ENCODE data around the gene SF3A2.
"Not testable (repeated sequence)": the region's sequence is repeated elsewhere in the genome, so short reads cannot be mapped to it uniquely, and the experiment has no call there.

SF3A2 gene

DNA sequence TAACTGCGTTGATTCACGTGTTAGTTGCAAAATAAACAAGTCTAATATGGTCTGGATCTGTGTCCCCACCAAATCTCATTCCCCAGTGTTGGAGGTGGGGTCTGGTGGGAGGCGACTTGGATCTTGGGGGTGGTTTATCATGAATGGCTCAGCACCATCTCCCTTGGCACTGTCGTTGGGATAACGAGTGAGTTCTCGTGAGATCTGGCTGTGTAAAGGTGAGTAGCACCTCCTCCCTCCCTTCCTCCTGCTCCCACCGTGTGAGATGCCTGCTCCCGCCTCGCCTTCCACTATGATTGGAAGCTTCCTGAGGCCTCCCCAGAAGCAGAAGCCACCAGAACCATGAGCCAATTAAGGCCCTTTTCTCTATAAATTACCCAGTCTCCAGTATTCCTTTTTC lies 40.5 kb downstream of the SF3A2 start:
- DNase-seq (ENCODE audit: low spot score) (no peak), ATAC-seq (ENCODE audit: low read depth) (no peak)
- H3K4me3 ChIP-seq (ENCODE audit: severe bottlenecking): no peak overlapping the region
- TF ChIP-seq, protein P1, sequence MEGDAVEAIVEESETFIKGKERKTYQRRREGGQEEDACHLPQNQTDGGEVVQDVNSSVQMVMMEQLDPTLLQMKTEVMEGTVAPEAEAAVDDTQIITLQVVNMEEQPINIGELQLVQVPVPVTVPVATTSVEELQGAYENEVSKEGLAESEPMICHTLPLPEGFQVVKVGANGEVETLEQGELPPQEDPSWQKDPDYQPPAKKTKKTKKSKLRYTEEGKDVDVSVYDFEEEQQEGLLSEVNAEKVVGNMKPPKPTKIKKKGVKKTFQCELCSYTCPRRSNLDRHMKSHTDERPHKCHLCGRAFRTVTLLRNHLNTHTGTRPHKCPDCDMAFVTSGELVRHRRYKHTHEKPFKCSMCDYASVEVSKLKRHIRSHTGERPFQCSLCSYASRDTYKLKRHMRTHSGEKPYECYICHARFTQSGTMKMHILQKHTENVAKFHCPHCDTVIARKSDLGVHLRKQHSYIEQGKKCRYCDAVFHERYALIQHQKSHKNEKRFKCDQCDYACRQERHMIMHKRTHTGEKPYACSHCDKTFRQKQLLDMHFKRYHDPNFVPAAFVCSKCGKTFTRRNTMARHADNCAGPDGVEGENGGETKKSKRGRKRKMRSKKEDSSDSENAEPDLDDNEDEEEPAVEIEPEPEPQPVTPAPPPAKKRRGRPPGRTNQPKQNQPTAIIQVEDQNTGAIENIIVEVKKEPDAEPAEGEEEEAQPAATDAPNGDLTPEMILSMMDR (IDR thresholded peaks at IDR 0.05; ENCODE audit: poor library complexity, severe bottlenecking): no peak
- no peaks in the 10 kb centered on the region for H3K27me3 ChIP-seq (ENCODE audit: insufficient read depth, poor library complexity, severe bottlenecking)
- no peaks in the 10 kb centered on the region for H3K9me3 ChIP-seq (ENCODE audit: severe bottlenecking)
- no peak overlapping the region for H3K27ac ChIP-seq (ENCODE audit: poor library complexity, severe bottlenecking)
- peaks cover 3% of the 10 kb centered on the region for H3K4me1 ChIP-seq (ENCODE audit: insufficient read depth, poor library complexity, severe bottlenecking)
- peaks cover 21% of the 10 kb centered on the region for H3K36me3 ChIP-seq (ENCODE audit: low read depth)

DNA sequence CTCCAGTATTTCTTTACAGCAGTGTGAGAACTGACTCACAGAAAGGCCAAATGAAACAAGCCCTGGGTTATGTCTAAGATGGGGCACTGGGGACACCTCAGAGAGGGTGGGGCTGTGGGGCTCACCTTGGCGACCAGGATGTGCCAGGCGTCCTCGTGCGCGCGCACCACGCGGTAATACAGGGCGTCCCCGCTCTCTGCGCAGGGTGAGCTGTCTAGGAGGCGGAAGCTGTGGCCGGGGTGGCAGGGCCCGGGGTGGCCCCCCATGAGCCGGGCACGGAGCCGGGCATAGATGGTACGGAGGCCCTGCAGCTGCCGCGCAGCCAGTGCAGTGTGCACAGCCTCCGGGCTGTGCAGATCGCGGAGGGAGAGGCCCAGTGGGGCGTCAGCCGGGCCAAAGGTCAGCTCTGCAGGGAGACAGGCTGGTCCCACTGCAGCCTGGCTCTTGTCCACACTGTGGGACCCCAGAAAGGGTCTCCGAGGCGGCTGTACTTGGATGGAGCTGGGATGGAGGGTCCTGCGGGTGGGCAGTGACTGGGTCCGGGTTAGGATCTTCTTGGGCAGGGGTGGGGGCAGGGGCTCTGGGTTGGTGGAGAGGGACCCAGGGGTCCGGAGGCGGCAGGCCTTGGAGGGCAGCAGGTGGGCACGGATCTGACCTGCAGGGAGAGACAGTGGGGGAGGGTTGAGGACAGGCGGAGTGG lies 42.0 kb downstream of the SF3A2 start:
- peaks cover 8% of the 10 kb centered on the region; the same call in 1 of the 2 replicates for H3K36me3 ChIP-seq (ENCODE audit: low read depth)
- H3K4me3 ChIP-seq (ENCODE audit: severe bottlenecking): no peak overlapping the region
- TF ChIP-seq, protein P1 (IDR thresholded peaks at IDR 0.05; ENCODE audit: poor library complexity, severe bottlenecking): no peak
- no peaks in the 10 kb centered on the region for H3K9me3 ChIP-seq (ENCODE audit: severe bottlenecking)
- no peaks in the 10 kb centered on the region for H3K4me1 ChIP-seq (ENCODE audit: insufficient read depth, poor library complexity, severe bottlenecking)
- H3K27ac ChIP-seq (ENCODE audit: poor library complexity, severe bottlenecking): no peak overlapping the region
- H3K27me3 ChIP-seq (ENCODE audit: insufficient read depth, poor library complexity, severe bottlenecking): no peaks in the 10 kb centered on the region
- no peak for DNase-seq (ENCODE audit: low spot score)
- ATAC-seq (ENCODE audit: low read depth): no peak

DNA sequence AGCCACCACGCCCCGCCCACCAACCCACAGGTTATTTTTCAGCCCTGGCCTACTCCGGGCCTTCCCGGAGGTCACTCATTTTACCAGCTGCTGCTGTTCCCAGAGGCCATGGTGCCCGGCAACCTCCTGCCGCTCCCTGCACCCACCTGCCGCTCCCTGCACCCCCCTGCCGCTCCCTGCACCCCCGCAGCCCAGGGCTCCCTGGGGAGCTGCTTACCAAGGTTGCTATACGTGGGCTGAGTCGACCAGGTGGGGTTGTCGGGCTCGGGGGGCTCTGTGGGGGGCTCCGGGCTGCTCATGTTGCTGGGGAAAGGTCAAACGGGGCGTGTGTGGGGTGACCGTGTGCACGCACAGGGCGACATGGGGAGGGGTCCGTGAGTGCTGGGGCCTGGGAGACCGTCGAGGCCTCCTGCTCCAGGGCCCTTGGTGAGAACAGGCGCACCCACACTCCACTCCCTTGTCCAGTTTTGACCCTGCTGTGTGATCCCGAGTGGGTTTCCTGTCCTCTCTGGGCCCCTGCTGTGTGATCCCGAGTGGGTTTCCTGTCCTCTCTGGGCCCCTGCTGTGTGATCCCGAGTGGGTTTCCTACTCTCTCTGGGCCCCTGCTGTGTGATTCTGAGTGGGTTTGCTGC lies 44.1 kb downstream of the SF3A2 start:
- TF ChIP-seq, protein P1 (IDR thresholded peaks at IDR 0.05; ENCODE audit: poor library complexity, severe bottlenecking): no peak
- Histone ChIP-seq H3K27me3 (ENCODE audit: insufficient read depth, poor library complexity, severe bottlenecking) (no peaks in the 10 kb centered on the region), H3K4me3 (ENCODE audit: severe bottlenecking) (no peak overlapping the region), H3K4me1 (ENCODE audit: insufficient read depth, poor library complexity, severe bottlenecking) (no peaks in the 10 kb centered on the region), H3K36me3 (ENCODE audit: low read depth) (no peaks in the 10 kb centered on the region), H3K9me3 (ENCODE audit: severe bottlenecking) (no peaks in the 10 kb centered on the region), H3K27ac (ENCODE audit: poor library complexity, severe bottlenecking) (no peak overlapping the region)
- DNase-seq (ENCODE audit: low spot score) (no peak), ATAC-seq (ENCODE audit: low read depth) (no peak)

DNA sequence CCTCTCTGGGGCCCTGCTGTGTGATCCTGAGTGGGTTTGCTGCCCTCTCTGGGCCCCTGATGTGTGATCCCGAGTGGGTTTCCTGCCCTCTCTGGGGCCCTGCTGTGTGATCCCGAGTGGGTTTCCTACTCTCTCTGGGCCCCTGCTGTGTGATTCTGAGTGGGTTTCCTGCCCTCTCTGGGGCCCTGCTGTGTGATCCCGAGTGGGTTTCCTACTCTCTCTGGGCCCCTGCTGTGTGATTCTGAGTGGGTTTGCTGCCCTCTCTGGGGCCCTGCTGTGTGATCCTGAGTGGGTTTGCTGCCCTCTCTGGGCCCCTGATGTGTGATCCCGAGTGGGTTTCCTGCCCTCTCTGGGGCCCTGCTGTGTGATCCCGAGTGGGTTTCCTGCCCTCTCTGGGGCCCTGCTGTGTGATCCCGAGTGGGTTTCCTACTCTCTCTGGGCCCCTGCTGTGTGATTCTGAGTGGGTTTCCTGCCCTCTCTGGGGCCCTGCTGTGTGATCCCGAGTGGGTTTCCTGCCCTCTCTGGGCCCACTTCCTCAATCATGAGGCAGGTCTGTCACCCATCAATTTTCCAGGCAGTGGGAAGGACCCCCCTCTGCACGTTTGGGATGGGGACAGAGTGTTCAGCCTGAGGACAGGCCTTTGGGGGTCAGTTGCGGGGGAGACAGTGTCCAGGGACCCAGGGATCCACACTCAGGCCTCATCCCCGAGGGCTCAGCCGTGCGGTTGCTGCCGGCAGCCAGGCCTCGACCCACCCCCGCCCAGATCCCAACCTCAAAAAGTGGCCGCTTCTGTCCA lies 44.8 kb downstream of the SF3A2 start:
- H3K4me1 ChIP-seq (ENCODE audit: insufficient read depth, poor library complexity, severe bottlenecking); ATAC-seq (ENCODE audit: low read depth); H3K27me3 ChIP-seq (ENCODE audit: insufficient read depth, poor library complexity, severe bottlenecking); H3K27ac ChIP-seq (ENCODE audit: poor library complexity, severe bottlenecking); H3K4me3 ChIP-seq (ENCODE audit: severe bottlenecking); DNase-seq (ENCODE audit: low spot score); H3K36me3 ChIP-seq (ENCODE audit: low read depth); H3K9me3 ChIP-seq (ENCODE audit: severe bottlenecking): not testable (repeated sequence)

DNA sequence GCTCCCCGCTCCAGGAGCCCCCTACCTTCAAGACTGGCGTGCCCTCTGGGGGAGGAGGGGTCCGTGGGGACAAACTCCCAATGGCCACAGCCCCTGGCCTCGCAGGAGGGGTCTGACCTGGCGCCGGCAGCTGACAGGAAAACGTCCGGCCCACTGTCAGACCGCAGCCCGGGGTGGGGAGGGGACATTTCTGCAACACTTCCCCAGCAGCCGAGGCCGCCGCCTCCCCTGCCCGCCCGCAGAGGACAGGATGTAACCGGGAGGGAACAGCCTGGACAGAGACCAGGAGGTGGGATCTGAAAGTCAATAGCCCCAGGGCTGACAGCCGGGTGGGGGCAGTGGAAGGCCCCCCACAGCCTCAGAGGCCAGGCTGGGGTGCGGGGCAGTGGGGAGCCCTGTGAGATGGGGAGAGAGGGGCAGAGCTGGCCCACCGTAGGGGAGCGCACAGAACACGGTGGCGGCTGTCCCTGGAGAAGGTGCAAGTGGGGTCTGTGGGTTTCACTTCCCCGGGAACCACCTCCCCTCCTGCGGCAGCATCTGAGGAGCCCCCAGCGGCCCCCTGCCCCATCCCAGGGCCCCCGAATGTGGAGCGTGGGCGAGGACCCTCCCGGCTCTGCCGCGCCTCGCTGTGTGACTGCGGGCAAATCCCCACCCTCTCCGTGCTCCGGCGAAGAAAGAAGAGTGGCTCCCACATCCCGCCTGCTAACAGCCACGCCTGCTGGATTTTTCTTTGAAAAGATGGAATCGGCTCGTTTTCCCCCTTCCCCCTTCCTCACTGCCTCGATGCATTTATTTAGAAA lies 45.6 kb downstream of the SF3A2 start, which contains the start of gene PEAK3:
PEAK3 (minus strand) TSS at position 114 of the 800 bp plus-strand sequence. CDS start 1,244 bp downstream, outside the sequence.
- H3K4me1 ChIP-seq (ENCODE audit: insufficient read depth, poor library complexity, severe bottlenecking): no peaks in the 10 kb centered on the region
- no peak within 1 kb of the TSS for H3K27ac ChIP-seq (ENCODE audit: poor library complexity, severe bottlenecking)
- H3K27me3 ChIP-seq (ENCODE audit: insufficient read depth, poor library complexity, severe bottlenecking): no peaks in the 10 kb centered on the region
- peak; percentile 50 for DNase-seq (ENCODE audit: low spot score)
- H3K4me3 ChIP-seq (ENCODE audit: severe bottlenecking): no peak within 1 kb of the TSS
- no peaks in the 10 kb centered on the region for H3K9me3 ChIP-seq (ENCODE audit: severe bottlenecking)
- ATAC-seq (ENCODE audit: low read depth): no peak
- TF ChIP-seq, protein P1 (IDR thresholded peaks at IDR 0.05; ENCODE audit: poor library complexity, severe bottlenecking): no peak
- no peaks in the 10 kb centered on the region for H3K36me3 ChIP-seq (ENCODE audit: low read depth)

Data from RWPE2 (cell line).